Measurements from ENCODE around the gene ATG4C. TPM values are rescaled to one million over a fixed set of nuclear protein-coding genes. Genes with fewer than 3 reads are reported as not detected.
A peak's percentile ranks its signal among the peaks of the same experiment; 100 is the strongest.

ATG4C gene
- total RNA-seq, 2 donors from 2014 or later, result 9.9 to 21.1 TPM

DNA sequence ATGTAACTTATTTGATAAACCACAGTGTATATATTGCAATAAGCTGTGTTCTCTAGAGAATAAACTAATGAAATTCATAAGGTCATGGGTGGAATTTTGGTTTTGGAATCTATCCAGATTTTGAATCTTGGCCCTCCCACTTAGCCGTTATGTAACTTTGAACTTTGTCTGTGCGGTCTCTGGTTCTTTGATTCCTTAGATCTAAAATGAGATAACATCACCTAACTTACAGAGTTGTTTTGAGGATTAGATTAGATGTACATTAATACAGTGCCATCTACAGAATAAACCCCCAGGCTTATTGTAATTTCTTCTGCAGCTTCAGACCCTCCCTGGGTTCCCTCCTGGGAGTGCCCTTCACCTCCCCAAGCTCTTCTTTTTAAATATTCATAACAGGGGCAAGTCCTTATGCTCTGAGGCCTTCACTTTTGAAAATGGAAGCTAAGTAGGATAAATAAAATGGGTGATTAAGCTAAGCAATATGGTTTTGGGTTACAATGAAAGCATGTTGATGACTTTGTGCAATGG lies 124.3 kb downstream of the ATG4C start:
- no peak overlapping the region for H3K27ac ChIP-seq
- TF ChIP-seq, protein P1, sequence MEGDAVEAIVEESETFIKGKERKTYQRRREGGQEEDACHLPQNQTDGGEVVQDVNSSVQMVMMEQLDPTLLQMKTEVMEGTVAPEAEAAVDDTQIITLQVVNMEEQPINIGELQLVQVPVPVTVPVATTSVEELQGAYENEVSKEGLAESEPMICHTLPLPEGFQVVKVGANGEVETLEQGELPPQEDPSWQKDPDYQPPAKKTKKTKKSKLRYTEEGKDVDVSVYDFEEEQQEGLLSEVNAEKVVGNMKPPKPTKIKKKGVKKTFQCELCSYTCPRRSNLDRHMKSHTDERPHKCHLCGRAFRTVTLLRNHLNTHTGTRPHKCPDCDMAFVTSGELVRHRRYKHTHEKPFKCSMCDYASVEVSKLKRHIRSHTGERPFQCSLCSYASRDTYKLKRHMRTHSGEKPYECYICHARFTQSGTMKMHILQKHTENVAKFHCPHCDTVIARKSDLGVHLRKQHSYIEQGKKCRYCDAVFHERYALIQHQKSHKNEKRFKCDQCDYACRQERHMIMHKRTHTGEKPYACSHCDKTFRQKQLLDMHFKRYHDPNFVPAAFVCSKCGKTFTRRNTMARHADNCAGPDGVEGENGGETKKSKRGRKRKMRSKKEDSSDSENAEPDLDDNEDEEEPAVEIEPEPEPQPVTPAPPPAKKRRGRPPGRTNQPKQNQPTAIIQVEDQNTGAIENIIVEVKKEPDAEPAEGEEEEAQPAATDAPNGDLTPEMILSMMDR (IDR thresholded peaks at IDR 0.05), result no peak
- no peak overlapping the region for H3K4me3 ChIP-seq
- H3K4me1 ChIP-seq (ENCODE audit: control insufficient read depth in 1 of 2, low read depth in 2 of 2), result no peaks in the 10 kb centered on the region
- H3K27me3 ChIP-seq (replicated peaks; ENCODE audit: insufficient read depth), result no peaks in the 10 kb centered on the region
- DNase-seq (ENCODE audit: low spot score) (no peak), ATAC-seq (ENCODE audit: insufficient number of reproducible peaks, low FRiP score, low read depth) (no peak)
- no peaks in the 10 kb centered on the region for H3K36me3 ChIP-seq
- H3K9me3 ChIP-seq, result no peaks in the 10 kb centered on the region

DNA sequence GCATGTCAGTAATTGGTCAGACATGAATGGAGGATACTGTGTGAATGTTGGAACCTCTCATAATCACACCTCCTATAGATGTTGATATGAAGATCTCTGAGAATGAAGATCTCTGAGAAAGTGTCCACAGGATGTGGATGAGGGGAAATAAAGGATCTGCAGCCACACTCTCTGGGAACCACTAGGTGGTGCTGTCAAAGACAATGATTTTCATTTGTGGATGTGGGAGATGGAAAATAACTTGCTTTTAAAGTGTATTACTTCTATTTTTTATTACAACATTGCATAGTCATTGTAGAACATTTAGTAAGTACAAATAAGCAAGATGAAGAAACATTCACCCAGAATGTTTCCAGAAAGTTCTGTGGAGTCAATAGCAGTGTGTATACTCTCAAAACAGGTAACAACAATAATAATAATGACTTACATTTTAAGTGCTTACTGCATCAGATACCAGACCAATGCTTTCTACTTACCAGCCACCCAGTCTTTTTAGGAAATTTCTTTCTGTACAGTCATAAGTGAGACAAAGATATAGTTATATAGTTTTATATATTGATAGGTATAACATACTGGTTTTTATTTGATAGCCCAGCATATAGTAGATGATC lies 128.2 kb downstream of the ATG4C start:
- Histone ChIP-seq H3K9me3 (no peaks in the 10 kb centered on the region), H3K27me3 (replicated peaks; ENCODE audit: insufficient read depth) (no peaks in the 10 kb centered on the region), H3K27ac (no peak overlapping the region), H3K4me1 (ENCODE audit: control insufficient read depth in 1 of 2, low read depth in 2 of 2) (no peaks in the 10 kb centered on the region), H3K4me3 (no peak overlapping the region), H3K36me3 (no peaks in the 10 kb centered on the region)
- ATAC-seq (ENCODE audit: insufficient number of reproducible peaks, low FRiP score, low read depth) (no peak), DNase-seq (ENCODE audit: low spot score) (no peak)
- TF ChIP-seq, protein P1 (IDR thresholded peaks at IDR 0.05), result peak; percentile 19

Other genes starting within 250 kb of the ATG4C start
- not detected for gene ANGPTL3, start 186.6 kb upstream of the ATG4C start, total RNA-seq
- 10 to 100 TPM; 52.7 to 75.7 TPM for gene DOCK7, start 95.7 kb upstream of the ATG4C start, total RNA-seq

Measured in thoracic aorta (tissue), 2 donors.